Ovary (tissue), 3 donors: ENCODE data around the gene DBH.

Experiments used
- POLR2A ChIP-seq: fragments of 450-650 bp; IDR thresholded peaks from one replicate; pipeline ENCODE4 v1.6.1; 2017; ENCODE audit warnings: antibody characterized with exemption, mild to moderate bottlenecking, moderate library complexity
- TF ChIP-seq, protein P1 (sequence below), 3 donors: fragments of 450-650 bp in 2 of 3; fragments of 200-600 bp in 1 of 3; IDR thresholded peaks; one replicate each; pipeline versions ENCODE4 v1.5.1 to v1.8.0; 2016 to 2022; ENCODE audit warnings: antibody characterized with exemption in 3 of 3, mild to moderate bottlenecking in 1 of 3
- donor health status: DM: no; HTN: no; CAD: no.

DNA sequence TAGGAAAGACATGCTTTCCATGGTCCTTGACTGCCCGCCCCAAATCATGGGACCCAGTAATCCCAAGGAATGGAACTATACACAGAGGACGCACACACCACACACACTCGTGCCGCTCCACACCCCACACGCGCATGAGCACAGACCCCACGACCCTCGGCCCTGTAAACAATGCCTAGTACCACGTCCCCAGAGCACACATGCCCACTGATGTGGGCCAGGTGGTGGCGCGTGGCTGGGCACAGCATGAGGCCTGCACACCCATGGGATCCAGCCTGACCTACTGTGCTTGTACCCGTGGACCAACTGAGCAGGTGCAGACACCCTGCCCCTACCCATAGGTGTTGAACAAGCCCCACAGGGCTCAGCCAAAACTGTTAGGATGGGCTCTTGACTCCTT, 739 bp downstream of the DBH start:
- TF ChIP-seq, protein P1, sequence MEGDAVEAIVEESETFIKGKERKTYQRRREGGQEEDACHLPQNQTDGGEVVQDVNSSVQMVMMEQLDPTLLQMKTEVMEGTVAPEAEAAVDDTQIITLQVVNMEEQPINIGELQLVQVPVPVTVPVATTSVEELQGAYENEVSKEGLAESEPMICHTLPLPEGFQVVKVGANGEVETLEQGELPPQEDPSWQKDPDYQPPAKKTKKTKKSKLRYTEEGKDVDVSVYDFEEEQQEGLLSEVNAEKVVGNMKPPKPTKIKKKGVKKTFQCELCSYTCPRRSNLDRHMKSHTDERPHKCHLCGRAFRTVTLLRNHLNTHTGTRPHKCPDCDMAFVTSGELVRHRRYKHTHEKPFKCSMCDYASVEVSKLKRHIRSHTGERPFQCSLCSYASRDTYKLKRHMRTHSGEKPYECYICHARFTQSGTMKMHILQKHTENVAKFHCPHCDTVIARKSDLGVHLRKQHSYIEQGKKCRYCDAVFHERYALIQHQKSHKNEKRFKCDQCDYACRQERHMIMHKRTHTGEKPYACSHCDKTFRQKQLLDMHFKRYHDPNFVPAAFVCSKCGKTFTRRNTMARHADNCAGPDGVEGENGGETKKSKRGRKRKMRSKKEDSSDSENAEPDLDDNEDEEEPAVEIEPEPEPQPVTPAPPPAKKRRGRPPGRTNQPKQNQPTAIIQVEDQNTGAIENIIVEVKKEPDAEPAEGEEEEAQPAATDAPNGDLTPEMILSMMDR (IDR thresholded peaks at IDR 0.05), result no peak
- TF ChIP-seq POLR2A, result no peak
